Omental fat pad (tissue), 4 donors: ENCODE data around the gene TNFRSF25. TPM values are rescaled to one million over a fixed set of nuclear protein-coding genes. Genes with fewer than 3 reads are reported as not detected.
"Not testable (repeated sequence)": the region's sequence is repeated elsewhere in the genome, so short reads cannot be mapped to it uniquely, and the experiment has no call there.

Experiments
- ATAC-seq: fragments of 150-250 bp; one replicate; pipeline ENCODE4 v1.9.1; 2016; ENCODE audit warnings: mild to moderate bottlenecking, moderate library complexity; ENCODE audit not compliant: low FRiP score
- DNase-seq: peaks from one replicate; pipeline ENCODE4 v3.0.0-alpha.2; 2019; ENCODE audit warnings: low spot score
- CTCF ChIP-seq, 3 donors: fragments of 450-650 bp; IDR thresholded peaks; one replicate each; pipeline ENCODE4 v1.5.1; 2016 to 2017; ENCODE audit warnings: antibody characterized with exemption in 3 of 3, mild to moderate bottlenecking in 3 of 3, moderate library complexity in 2 of 3
- total RNA-seq, 4 donors: library from RNA; depleted of rRNA; stranded (reverse); fragments of >200 nt; gene quantifications; one replicate each; pipeline ENCODE4 v1.1.0, GENCODE V29; 2016

TNFRSF25 gene
- total RNA-seq, 4 donors from 2014 or later = 4.4 to 25.5 (median 6.6) TPM

DNA sequence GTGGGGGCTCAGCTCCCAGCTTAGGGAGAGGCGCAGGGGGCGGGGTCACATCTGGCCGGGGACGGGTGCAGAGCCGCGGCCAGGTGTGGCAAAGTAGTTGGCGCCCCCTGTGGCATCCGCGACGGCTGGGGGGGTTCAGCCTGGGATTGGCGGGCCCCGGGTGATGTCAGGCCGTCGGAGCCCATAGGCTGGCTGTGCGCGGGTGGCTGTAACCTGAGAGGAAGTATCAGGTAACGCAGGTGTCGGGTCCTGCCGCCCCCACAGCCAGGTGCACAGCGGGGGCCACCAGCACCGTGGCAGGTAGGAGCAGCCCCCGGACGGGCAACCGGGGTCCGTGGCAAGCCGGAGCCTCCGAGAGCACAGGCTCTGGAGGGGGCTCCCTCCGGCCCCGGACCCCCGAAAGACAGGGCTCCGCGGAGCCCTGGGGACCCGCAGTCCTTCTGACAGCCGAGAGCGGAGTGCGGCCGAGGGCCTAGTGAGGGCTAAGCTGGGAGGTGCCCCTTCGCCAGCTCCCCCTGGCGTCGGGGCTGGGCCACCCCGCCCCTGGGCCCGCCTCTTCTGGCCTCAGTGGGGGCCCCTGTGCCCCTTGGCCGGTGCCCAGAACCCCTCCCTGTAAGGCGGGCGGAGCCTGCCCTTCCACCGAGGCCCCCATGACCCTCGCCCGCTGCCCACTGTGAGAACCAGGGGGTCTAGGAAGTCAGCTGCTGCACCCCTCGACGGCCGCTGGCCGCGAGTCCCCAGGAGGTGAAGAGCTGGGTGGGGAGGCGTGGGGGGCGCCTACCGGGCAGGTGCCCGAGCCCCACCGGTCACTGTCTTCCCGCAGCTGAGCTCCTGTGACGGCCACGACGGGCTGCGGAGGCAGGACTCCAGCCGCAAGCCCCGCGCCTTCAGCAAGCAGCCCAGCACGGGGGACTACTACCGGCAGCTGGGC, 17.9 kb downstream of the TNFRSF25 start:
- ATAC-seq = no peak
- TF ChIP-seq CTCF (IDR thresholded peaks at IDR 0.05) = no peak
- DNase-seq = no peak

- ATAC-seq (no peak), DNase-seq (no peak)
- TF ChIP-seq CTCF (IDR thresholded peaks at IDR 0.05) = no peak
Measured at GRCh38 chr1:6447016-6447817, 18.8 kb downstream of the TNFRSF25 start.

- no peak for DNase-seq
- ATAC-seq = no peak
- TF ChIP-seq CTCF (IDR thresholded peaks at IDR 0.05) = no peak
Measured at GRCh38 chr1:6446665-6447015, 19.3 kb downstream of the TNFRSF25 start.

GRCh38 chr1:6445929-6446328, 20.0 kb downstream of the TNFRSF25 start:
- ATAC-seq = not testable (repeated sequence)

DNA sequence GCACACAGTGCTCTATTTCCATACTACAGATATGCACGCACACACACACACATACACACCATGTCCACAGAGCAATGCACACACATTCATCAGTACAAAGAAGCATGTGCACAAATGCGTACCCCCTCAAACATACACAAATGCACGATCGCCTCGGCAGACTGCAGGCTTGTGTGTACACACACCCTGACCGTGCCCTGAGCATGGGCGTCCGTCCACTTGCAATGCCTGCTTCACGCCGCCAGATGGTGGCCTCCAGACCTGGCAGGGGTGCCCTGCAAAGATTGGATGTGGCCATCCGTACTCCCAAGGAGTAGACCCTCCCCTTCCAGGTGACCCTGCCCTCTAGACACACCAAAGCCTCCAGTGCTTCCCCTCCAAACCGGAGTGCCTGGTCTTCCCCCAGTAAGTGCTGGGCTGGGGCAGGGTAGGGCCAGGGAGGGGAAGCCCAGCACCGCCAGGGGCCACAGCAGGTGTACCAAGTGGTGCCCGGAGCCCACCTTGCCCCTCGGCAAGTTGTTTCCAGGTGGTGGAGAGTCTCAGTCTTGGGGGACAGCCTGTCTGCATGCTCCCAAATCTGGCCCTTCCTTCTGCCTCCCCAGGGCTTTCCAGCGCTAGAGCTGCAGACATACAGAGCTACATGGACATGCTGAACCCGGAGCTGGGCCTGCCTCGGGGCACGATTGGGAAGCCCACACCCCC, 20.8 kb downstream of the TNFRSF25 start:
- DNase-seq = no peak
- no peak for TF ChIP-seq CTCF (IDR thresholded peaks at IDR 0.05)
- no peak for ATAC-seq

More at GRCh38 chr1:6445929-6446328, 20.0 kb downstream of the TNFRSF25 start:
- DNase-seq = not testable (repeated sequence)

DNA sequence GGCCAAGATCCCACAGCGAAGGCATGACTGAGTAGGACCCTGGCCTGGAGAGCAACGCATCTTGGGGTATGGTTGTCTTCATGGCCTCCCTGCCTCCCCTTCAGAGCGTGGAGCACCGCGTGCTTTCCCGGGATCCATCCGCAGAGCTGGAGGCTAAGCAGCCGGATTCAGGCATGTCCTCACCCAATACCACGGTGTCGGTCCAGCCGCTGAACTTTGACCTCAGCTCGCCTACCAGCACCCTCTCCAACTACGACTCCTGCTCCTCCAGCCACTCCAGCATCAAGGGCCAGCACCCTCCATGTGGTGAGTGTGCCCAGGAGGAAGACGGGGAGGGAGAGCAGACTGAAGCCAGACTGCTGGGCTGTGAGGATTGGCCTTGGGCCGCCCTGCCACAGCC, 21.6 kb downstream of the TNFRSF25 start:
- no peak for TF ChIP-seq CTCF (IDR thresholded peaks at IDR 0.05)
- no peak for ATAC-seq

More for the DNA sequence above, 21.6 kb downstream of the TNFRSF25 start:
- no peak for DNase-seq
